Measurements from ENCODE around the gene CHAF1B. TPM values are rescaled to one million over a fixed set of nuclear protein-coding genes. Genes with fewer than 3 reads are reported as not detected.
A peak's percentile ranks its signal among the peaks of the same experiment; 100 is the strongest.

The CHAF1B gene
- total and polyA plus RNA-seq, 8 donors, result 4.1 to 11.6 (median 9.4) TPM

DNA sequence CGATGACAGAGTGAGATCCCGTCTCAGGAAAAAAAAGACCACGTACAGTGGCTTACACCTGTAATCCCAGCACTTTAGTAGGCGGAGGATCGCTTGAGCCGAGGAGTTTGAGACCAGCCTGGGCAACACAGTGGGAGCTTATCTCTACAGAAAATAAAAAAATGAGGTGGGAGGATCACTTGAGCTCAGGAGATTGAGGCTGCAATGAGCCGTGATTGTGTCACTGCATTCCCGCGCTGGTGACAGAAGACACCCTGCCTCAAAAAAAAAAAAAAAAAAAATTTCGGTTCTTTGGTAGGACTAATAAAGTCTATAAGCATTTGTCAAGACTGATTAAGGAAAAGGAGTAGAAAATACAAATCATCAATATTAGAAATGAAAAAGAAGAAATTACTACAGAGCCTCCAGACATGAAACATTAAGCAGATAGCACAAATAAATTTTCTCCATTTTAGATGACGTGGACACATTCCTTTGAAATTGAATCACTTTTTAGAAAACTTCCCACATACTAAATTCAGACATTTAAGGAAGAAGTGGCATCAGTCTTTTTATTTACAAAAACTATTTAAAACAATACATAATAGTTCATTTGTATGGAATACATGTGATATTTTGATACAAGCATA is 34.8 kb upstream of the CHAF1B start:
- Histone ChIP-seq H3K4me1 (no peaks in the 10 kb centered on the region), H3K9me3 (no peaks in the 10 kb centered on the region), H3K4me3 (no peak overlapping the region), H3K36me3 (peaks cover 0 to 95% of the 10 kb centered on the region in 2 donors), H3K27me3 (no peaks in the 10 kb centered on the region), H3K27ac (peak overlapping the region in 1 of 2 donors; percentile 19)
- ATAC-seq, result no peak
- no peak for DNase-seq
- TF ChIP-seq, protein P1, sequence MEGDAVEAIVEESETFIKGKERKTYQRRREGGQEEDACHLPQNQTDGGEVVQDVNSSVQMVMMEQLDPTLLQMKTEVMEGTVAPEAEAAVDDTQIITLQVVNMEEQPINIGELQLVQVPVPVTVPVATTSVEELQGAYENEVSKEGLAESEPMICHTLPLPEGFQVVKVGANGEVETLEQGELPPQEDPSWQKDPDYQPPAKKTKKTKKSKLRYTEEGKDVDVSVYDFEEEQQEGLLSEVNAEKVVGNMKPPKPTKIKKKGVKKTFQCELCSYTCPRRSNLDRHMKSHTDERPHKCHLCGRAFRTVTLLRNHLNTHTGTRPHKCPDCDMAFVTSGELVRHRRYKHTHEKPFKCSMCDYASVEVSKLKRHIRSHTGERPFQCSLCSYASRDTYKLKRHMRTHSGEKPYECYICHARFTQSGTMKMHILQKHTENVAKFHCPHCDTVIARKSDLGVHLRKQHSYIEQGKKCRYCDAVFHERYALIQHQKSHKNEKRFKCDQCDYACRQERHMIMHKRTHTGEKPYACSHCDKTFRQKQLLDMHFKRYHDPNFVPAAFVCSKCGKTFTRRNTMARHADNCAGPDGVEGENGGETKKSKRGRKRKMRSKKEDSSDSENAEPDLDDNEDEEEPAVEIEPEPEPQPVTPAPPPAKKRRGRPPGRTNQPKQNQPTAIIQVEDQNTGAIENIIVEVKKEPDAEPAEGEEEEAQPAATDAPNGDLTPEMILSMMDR (IDR thresholded peaks at IDR 0.05), result no peak
- intact Hi-C loops (cut with DNase I), result no loop called here

DNA sequence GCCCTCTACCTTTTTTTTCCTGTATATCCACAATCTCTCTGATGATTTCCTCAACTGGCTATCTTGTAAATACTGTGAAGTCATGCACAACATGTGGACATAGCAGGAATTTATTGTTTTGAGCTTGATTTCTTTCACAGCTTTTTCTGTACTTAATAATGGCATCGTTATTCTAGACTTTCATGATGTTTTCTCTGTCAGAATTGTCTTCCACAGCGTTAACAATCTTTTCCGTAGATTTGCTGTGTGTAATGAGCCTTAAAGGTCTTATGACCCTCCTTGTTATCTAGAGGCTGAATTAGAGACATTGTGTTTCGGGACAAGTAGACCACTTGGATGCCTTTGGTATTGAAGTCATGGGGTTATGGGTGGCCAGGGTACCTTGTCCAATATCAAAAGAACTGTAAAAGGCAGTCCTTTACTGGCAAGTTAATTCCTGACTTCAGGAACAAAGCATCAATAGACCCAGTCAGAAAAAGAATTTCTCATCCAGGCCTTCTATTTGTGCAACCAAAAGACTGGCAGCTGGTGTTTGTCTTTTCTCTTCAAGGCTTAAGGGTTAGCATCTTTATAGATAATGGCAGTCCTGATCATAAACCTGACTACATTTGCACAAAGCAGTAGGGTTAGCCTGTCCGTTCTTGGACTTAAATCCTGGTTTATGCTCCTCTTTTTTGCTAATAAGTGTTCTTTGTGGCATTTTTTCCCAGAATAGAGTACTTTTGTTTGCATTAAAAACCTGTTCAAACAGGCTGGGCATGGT is 30.1 kb upstream of the CHAF1B start:
- DNase-seq (no peak), ATAC-seq (no peak)
- intact Hi-C loops (cut with DNase I), result no loop called here
- Histone ChIP-seq H3K4me3 (no peak overlapping the region), H3K27me3 (no peaks in the 10 kb centered on the region), H3K9me3 (no peaks in the 10 kb centered on the region), H3K27ac (no peak overlapping the region), H3K4me1 (no peaks in the 10 kb centered on the region), H3K36me3 (peaks cover 0 to 95% of the 10 kb centered on the region in 2 donors)
- TF ChIP-seq, protein P1 (IDR thresholded peaks at IDR 0.05), result no peak

DNA sequence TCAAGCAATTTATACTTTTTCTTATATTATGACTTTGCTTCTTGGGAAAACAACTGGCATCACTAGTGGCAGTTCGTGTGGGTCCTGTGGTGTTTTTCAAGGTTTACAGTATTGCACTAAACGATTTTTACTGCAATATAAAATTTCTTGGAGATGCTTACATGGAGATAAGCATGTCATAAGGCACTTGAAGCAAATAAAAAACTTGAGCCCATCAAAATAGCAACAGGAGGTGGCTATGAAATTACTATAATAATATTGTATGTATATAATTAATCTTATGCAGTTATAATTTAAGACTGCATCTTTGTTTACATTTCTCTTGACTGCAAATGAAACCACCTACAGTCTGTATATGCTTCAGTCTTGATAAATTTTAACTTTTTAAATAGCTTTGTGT is 29.3 kb upstream of the CHAF1B start:
- Histone ChIP-seq H3K27ac (no peak overlapping the region), H3K36me3 (peaks cover 0 to 96% of the 10 kb centered on the region in 2 donors), H3K4me1 (no peaks in the 10 kb centered on the region), H3K4me3 (no peak overlapping the region), H3K9me3 (no peaks in the 10 kb centered on the region), H3K27me3 (no peaks in the 10 kb centered on the region)
- no peak for DNase-seq
- TF ChIP-seq, protein P1 (IDR thresholded peaks at IDR 0.05), result no peak
- intact Hi-C loops (cut with DNase I), result no loop called here
- ATAC-seq, result no peak

DNA sequence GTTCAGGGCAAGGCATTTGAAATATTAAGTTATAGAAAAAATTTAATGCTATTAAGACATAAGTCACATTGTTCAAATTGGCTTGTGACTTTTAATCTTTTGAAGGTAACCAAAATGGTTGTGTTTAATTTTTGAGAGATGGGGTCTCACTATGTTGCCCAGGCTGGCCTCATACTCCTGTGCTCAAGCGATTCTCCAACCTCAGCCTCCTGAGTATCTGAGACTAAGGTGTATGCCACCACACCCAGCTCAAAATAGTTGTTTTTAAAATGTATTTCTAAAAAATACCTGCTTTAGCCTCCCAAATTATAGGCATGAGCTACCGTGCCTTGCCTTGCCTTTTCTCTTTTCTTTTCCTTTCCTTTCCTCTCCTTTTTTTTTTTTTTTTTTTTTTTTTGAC is 26.0 kb upstream of the CHAF1B start:
- Histone ChIP-seq H3K27me3 (no peaks in the 10 kb centered on the region), H3K4me1 (no peaks in the 10 kb centered on the region), H3K36me3 (peaks cover 0 to 100% of the 10 kb centered on the region in 2 donors), H3K27ac (no peak overlapping the region), H3K4me3 (no peak overlapping the region), H3K9me3 (no peaks in the 10 kb centered on the region)
- intact Hi-C loops (cut with DNase I), result no loop called here
- DNase-seq (no peak), ATAC-seq (no peak)
- TF ChIP-seq, protein P1 (IDR thresholded peaks at IDR 0.05), result no peak

DNA sequence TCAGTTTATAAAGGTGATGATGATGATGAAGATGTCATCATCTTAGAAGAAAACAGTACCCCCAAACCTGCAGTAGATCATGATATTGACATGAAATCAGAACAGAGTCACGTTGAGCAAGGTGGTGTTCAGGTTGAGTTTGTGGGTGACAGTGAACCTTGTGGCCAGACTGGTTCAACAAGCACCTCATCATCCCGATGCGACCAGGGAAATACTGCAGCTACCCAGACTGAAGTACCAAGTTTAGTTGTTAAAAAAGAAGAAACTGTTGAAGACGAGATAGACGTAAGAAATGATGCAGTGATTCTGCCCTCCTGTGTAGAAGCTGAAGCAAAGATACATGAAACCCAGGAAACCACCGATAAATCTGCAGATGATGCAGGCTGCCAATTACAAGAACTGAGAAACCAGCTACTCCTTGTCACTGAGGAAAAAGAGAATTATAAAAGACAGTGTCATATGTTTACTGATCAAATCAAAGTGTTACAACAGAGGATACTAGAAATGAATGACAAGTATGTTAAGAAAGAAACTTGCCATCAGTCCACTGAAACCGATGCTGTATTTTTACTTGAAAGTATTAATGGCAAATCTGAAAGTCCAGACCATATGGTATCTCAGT is 16.0 kb upstream of the CHAF1B start:
- H3K4me1 ChIP-seq, result no peaks in the 10 kb centered on the region
- no peak overlapping the region for H3K4me3 ChIP-seq
- TF ChIP-seq, protein P1 (IDR thresholded peaks at IDR 0.05), result no peak
- intact Hi-C loops (cut with DNase I), result no loop called here
- H3K9me3 ChIP-seq, result no peaks in the 10 kb centered on the region
- DNase-seq (no peak), ATAC-seq (no peak)
- H3K27me3 ChIP-seq, result no peaks in the 10 kb centered on the region
- H3K27ac ChIP-seq, result no peak overlapping the region
- H3K36me3 ChIP-seq, result peaks cover 0 to 100% of the 10 kb centered on the region in 2 donors
